HG03095 (cell line): ENCODE measurements around the gene TTC39B.

Experiments
- ATAC-seq: cut with Tn5 transposase; IDR thresholded peaks from one replicate; pipeline ENCODE4 v1.9.1; 2021; ENCODE audit warnings: moderate library complexity; ENCODE audit not compliant: unreplicated experiment

Gene TTC39B

DNA sequence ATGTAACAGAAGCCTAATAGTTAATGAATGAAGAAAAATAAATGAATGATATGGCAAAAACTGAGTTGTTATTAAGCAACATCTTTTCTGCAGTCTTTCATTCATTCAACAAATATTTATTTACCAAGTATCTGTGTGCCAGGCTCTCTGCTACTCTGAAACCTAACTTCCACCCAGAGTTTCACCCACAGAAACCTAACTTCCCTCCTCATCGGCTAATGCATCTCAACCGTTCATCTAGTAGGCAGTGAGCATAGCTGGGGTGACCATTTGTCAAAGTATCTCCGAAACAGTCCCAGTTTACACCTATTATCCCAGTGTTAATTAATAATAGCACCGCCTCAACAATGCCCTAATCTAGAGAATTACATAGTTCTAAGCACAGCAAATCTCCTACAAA, 1.5 kb downstream of the TTC39B start:
- ATAC-seq, result no peak

DNA sequence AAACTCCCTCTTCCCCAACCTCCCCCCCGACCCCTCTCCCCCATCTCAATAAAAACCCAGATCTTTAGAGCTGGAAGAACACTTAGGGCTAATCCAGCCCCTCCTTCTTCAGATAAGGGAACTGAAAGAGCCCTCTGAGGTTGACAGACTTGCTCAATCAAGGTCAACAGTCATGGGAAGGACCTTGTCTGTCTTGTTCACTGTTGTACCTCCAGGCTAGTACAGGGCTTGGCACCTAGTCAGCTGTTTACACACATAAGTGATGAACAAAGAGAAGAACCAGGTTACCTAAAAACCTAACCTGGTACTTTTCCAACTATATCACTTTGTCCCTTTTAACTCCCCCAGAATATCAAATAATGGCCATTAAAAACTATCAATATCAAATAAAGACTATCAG, 2.4 kb downstream of the TTC39B start:
- ATAC-seq, result no peak

GRCh38 chr9:15300218-15300617, 6.8 kb downstream of the TTC39B start:
- ATAC-seq, result no peak

- peak; percentile 81 for ATAC-seq
Measured at GRCh38 chr9:15299374-15299939, 7.6 kb downstream of the TTC39B start.

DNA sequence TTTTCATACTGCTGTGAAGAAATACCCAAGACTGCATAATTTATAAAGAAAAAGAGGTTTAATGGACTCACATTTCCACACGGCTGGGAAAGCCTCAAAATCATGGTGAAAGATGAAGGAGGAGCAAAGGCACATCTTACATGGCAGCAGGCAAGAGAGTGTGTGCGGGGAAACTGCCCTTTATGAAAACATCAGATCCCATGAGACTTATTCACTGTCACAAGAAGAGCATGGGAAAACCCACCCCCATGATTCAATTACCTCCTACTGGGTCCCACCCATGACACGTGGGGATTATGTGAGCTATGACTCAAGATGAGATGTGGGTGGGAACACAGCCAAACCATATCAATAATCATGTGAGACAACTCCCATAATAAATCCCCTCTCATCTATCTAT, 8.7 kb downstream of the TTC39B start:
- ATAC-seq, result no peak

GRCh38 chr9:15295761-15296405, 11.1 kb downstream of the TTC39B start:
- no peak for ATAC-seq

- ATAC-seq, result no peak
Measured at GRCh38 chr9:15294604-15295003, 12.4 kb downstream of the TTC39B start.

GRCh38 chr9:15293804-15294316, 13.2 kb downstream of the TTC39B start:
- no peak for ATAC-seq

- no peak for ATAC-seq
Measured at GRCh38 chr9:15293084-15293483, 13.9 kb downstream of the TTC39B start.

GRCh38 chr9:15289603-15290002, 17.4 kb downstream of the TTC39B start:
- ATAC-seq, result no peak

DNA sequence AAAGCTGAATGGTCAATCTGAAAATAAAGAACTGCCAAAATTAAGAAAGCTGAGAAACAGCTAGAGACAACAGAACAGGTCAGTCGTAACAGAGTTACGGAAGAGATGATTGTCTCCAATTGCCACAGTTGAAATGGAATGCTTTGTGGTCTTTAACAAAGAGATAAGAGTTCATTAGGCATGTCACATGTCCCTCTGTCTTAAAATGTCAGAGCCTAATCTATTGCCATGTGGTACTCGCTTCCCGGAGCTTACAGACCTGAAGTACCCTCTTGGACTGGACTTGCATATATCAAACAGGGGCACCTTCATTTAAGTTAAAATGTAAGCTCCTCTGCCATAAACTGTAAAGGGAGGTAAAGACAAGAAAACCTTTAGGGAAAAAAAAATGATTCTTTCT, 19.7 kb downstream of the TTC39B start:
- ATAC-seq, result no peak

DNA sequence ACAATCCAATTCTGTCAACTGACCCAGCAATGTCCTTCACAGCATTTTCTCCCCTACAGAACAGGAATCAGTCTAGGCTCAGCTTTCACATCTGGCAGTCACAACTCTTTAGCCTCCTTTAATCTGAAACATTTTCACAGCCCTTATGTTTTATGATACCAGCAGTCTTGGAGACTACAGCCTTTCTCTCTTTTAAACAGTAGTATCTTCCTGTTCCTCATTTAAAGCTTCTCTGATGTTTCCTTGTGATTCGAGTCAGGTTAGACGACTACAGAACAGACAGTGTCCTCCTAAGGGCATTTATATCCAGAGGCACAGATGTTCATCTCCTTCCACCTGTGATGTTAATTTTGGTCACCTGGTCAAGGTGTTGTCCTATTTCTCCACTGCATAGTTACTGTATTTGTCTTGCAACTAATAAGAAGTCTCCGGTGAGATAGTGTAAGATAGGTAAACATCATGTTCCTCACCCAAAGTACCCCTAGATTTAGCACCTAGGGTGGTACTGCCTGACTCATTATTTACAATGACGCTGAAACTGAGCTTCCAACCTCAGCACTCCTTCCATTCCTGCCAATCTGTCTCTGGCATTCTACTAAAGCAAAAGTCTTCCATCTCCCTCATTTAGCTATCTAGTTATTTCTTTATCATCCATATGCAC, 20.7 kb downstream of the TTC39B start:
- ATAC-seq, result no peak

GRCh38 chr9:15282567-15283285, 24.3 kb downstream of the TTC39B start:
- ATAC-seq, result no peak

- no peak for ATAC-seq
Measured at GRCh38 chr9:15280647-15281046, 26.4 kb downstream of the TTC39B start.

DNA sequence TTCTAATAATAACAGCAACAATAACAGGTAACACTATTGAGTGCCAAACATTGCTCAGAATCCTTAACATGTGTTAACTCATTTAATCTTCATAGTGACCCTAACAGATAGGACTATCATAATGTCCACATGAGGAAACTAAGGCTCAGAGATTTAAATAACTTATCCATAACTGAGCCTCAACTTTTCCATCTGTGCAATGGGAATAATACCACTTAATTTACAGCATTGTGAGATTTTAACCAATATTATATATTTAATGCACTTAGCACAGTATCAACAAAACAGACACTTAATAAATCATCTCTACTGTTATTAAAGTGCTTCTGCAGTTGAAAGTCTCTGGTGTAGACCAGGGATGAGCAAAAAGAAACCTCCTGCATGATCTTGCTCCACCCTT, 28.2 kb downstream of the TTC39B start:
- no peak for ATAC-seq

DNA sequence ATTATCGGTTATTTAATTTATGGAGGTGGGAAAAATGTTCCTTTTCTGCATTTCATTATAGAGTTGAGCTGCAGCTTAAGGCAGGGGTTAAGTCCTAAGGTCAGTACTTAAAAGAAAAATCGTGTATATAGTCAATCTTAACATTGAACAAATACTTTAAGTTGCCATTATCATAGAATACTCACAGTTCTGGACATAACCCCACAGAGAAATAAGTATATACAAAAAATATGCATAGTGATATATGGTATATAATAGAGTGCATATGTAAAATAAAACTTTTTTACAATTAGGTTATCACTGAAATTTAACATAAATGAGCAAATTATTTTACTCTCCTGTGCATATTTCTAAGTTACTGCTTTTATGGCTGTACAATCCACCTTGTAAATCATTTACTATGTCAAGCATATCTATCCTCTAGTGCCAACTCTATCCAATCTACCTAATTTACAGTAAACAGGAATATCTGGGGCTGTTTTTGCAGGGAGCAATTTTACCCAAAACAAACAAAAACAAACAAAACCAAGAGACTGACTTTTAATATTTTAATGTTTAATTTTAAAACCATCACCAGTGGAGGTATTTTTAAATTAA, 28.8 kb downstream of the TTC39B start:
- ATAC-seq, result no peak

DNA sequence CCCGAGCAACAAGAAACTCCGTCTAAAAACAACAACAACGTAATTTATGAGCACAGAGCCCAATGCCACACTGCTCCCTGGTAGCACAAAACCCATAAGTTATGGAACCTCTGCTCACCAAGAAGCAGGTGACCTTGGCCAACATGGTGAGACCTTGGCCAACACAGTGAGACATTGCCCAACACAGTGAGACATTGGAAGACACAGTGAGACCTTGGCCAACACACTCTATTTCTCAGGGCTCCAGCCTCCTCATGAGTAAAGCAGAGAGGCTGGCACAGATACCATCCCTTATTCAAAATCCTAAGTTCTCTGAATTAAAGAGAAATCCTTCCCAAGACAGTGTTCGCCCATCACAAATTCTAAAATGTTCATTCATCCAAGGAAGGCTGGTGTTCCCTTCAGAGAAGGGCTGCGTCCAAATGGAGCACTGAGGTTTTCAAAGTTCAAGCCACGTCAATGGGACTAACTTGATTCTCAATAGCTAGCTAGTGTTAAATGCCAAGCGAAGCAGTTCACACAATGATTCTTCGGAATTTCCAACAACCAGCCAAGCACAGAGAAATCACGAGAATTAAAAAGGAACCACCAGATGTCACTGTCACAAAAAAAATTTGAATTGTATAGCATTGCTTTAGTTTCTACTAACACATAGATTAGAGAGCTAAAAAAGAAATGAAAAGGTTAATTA, 29.5 kb downstream of the TTC39B start:
- peak; percentile 56 for ATAC-seq

- no peak for ATAC-seq
Measured at GRCh38 chr9:15276328-15276938, 30.6 kb downstream of the TTC39B start.

GRCh38 chr9:15274425-15274824, 32.6 kb downstream of the TTC39B start:
- no peak for ATAC-seq

- ATAC-seq, result no peak
Measured at GRCh38 chr9:15272377-15272928, 34.6 kb downstream of the TTC39B start.
